Fibroblast of pulmonary artery (primary cell): Measurements from ENCODE around the gene PCID2.

ENCODE experiments used
- DNase-seq: peaks from one replicate; pipeline ENCODE4 v3.0.0-alpha.2; 2010; ENCODE audit warnings: low read depth
- H3K4me3 ChIP-seq: replicated peaks from 2 replicates; pipeline ENCODE4 v1.5.1; 2011; ENCODE audit warnings: low read depth, mild to moderate bottlenecking, control low read depth, low read length, moderate library complexity
- TF ChIP-seq, protein P1 (sequence below): IDR thresholded peaks from 2 replicates; pipeline ENCODE4 v1.5.1; 2011; ENCODE audit warnings: mild to moderate bottlenecking, control low read depth, low read length, inconsistent platforms; ENCODE audit errors: missing control alignments

PCID2 gene

DNA sequence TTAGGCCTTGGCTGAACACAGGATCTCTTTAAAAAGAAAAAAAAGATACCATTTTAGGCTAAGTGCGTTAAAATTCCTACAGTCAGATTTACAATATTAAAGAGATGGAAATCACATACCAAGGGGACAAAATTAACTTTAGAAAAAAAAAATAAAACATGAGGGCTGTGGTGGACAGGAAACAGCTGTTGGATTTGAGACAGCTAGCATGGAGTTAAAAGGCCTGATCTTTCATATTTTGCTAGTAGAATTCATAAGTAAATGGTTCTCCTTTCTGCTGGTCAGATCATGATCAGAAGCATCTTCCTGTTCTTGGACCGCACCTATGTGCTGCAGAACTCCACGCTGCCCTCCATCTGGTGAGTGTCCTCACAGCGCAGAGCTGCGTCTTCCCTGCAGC lies 20.7 kb upstream of the PCID2 start:
- TF ChIP-seq, protein P1, sequence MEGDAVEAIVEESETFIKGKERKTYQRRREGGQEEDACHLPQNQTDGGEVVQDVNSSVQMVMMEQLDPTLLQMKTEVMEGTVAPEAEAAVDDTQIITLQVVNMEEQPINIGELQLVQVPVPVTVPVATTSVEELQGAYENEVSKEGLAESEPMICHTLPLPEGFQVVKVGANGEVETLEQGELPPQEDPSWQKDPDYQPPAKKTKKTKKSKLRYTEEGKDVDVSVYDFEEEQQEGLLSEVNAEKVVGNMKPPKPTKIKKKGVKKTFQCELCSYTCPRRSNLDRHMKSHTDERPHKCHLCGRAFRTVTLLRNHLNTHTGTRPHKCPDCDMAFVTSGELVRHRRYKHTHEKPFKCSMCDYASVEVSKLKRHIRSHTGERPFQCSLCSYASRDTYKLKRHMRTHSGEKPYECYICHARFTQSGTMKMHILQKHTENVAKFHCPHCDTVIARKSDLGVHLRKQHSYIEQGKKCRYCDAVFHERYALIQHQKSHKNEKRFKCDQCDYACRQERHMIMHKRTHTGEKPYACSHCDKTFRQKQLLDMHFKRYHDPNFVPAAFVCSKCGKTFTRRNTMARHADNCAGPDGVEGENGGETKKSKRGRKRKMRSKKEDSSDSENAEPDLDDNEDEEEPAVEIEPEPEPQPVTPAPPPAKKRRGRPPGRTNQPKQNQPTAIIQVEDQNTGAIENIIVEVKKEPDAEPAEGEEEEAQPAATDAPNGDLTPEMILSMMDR = no peak
- no peak overlapping the region for H3K4me3 ChIP-seq
- DNase-seq = no peak

DNA sequence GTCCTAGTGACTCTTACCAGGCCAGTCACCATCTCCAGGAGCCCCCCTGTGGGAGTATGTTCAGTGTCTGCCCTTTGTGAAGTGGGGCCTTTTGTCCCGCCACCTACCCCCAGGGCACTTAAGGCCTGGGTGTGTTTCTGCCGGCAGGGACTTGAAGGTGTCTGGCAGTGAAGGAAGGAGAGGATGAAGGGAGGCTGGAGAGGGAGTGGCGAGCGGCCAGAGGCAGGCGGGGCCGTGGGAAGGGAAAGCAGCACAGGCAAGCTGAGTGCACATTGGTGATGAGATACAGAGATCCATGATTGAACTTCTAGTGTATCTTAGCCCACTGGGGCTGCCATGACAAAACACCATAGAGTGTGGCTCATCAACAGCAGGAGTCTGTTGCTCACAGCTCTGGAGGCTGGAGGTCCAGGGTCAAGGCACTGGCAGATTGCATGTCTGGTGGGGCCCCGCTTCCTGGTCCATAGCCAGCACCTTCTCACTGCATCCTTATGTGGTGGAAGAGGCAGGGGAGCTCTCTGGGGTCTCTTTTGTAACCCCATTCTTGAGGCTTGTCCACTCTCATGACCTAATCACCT lies 18.5 kb upstream of the PCID2 start:
- TF ChIP-seq, protein P1 = no peak
- no peak overlapping the region for H3K4me3 ChIP-seq
- no peak for DNase-seq

DNA sequence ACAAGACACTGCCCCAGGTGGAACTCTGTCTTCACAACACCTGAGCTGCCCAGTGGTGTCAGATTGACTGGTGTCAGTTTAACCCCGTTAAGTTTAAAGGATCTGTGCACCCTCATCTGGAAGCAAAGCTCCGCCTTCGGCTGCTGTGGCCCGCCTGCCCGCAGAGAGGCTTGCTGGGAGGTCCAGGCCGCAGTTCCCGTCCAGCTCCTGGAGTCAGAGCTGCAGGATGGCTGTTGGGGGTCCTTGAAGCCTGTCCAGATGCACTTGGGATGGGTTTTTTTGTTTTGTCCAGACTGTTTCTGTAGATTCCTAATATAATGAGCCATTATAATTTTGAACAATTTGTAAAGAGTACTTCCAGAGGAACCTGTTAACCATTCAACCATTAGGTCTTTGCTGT lies 17.0 kb upstream of the PCID2 start:
- no peak overlapping the region for H3K4me3 ChIP-seq
- no peak for DNase-seq
- TF ChIP-seq, protein P1 = no peak

DNA sequence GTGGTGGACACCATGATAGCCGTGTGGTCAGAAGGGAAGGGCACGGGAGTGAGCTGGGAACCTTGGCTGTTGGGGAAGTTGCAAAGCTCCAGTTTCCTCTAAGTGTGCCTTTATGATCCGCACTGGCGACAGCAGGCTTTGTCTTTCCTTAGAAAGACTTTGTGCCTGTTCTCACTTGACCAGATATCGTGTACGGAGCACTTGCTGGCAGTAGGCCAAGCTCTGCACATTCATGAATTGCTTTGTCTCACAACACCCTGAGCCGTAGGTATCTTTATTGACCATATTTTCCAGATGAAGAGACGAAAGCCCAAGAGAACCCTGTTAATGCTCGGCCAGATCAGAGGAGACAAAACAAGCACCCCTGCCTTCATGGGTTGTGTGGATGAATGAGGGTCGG lies 16.0 kb upstream of the PCID2 start:
- no peak for DNase-seq
- TF ChIP-seq, protein P1 = no peak
- no peak overlapping the region for H3K4me3 ChIP-seq

DNA sequence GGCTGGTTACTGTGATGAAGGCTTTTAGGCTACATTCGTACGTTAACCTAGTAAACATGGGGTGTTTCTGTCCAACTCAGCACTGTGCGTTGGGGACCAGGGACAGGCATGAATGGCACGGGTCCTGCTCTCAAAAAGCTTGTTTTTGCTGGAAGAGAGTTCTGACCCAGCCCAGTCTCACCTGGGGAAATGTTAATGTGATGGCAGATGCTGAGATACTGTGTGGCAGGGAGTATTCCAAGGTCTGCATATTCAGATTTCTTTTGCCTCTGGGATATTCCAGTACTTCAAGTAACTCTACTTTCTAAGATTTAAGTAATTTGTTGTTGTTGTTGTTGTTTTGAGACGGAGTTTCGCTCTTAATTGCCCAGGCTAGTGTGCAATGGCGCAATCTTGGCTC lies 14.6 kb upstream of the PCID2 start:
- TF ChIP-seq, protein P1 = no peak
- DNase-seq = no peak
- no peak overlapping the region for H3K4me3 ChIP-seq

DNA sequence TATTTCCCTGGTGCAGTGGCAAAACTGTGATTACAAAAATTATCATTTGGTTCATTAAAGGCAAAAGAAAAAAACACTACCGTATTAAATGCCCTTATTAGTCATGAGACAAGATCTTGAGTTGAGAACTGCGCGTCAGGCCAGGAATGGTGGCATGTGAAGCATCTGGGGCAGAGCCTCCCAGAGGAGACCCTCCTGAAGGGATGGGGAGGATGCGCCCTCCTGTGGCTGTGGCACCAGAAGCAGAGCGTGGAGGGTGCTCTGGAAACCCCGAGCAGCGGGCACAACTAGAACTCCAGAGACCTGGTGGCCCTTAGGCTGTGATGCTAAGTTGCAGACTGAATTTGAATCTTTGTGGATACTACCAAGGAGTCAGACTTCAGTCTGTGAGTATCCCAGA lies 12.4 kb upstream of the PCID2 start:
- TF ChIP-seq, protein P1 = peak; percentile 28
- H3K4me3 ChIP-seq = no peak overlapping the region
- peak; percentile 21 for DNase-seq

DNA sequence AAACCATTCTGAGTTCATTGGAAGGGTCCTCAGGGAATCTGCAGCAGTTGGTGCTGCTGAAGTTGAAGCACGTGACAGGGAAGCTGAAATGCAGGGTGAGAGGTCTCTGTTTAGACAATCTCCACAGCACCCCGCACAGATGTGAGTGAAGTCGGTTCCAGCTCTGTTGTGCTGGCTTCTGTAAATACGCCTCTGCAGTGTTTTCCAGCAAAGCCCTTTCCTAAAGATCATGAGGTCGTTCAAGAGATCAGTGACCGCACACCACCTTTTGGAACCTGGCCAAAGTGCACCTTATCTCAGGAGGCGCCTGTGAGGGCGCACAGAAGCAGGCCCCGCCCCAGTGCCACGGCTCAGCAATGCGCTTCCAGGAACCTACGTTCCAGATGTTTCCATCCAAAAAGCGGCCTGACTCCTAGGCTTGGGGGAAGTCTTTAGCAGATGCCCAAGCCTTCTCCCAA lies 11.7 kb upstream of the PCID2 start:
- TF ChIP-seq, protein P1 = no peak
- no peak for DNase-seq

More for the DNA sequence above, 11.7 kb upstream of the PCID2 start:
- H3K4me3 ChIP-seq = no peak overlapping the region
